GM18498 (cell line): ENCODE data around the gene MYMK.
"Not testable (repeated sequence)": the region's sequence is repeated elsewhere in the genome, so short reads cannot be mapped to it uniquely, and the experiment has no call there.

ENCODE experiments used
- ATAC-seq: cut with Tn5 transposase; IDR thresholded peaks from one replicate; pipeline ENCODE4 v1.9.1; 2021; ENCODE audit warnings: mild to moderate bottlenecking, moderate library complexity; ENCODE audit not compliant: unreplicated experiment

Gene MYMK, protein sequence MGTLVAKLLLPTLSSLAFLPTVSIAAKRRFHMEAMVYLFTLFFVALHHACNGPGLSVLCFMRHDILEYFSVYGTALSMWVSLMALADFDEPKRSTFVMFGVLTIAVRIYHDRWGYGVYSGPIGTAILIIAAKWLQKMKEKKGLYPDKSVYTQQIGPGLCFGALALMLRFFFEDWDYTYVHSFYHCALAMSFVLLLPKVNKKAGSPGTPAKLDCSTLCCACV

DNA sequence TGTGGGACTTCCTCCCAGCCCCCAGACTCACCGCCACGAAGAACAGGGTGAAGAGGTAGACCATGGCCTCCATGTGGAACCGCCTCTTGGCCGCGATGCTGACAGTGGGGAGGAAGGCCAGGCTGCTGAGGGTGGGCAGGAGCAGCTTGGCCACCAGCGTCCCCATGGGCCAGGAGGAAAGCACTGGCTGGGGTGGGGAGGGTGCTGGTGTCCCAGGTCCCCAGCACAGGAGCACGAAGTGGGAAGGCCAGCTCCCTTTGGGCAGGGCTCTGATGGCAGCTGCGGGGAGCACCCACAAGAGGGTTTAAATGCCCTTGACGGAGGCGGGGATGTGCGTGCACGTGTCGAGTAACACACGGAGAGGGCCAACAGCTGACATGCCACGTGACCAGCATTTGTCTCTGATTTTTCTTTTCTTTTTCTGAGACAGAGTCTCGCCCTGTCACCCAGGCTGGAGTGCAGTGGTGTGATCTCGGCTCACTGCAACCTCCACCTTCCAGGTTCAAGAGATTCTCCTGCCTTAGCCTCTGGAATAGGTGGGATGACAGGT lies at the start of gene MYMK:
TSS of gene MYMK (minus strand) at position 281 of the 550 bp plus-strand sequence. CDS start at position 166, 115 bp downstream.
- no peak for ATAC-seq

DNA sequence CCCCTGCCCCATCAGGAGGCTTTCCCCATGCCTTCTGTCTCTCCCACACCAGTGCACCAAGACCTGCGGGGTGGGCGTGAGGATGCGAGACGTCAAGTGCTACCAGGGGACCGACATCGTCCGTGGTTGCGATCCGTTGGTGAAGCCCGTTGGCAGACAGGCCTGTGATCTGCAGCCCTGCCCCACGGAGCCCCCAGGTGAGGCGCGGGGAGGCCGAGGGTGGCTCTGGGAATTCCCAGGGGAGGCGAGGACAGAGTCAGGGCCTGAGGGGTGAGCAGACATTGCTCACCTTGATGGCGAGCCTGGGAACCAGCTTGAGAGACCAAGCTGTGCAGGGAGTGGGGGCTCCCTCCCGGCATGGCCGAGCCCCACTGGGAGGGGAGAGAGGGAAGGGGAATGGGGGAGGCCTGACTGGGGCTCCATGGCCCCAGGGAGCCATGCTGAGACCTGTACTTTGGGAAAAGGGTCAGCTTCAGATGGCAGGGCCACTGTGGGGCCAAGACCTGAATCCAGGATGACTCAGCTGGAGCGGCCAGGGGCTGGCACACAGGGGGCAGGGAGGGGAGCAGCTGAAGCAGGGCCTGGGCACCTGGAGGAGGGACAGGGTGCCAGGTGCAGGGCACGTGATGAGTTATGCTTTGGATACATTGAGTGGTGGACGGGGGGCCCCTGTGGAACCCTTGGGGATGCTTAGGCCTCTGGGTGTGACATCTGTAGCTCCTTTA lies 49.2 kb upstream of the MYMK start:
- ATAC-seq, result no peak

DNA sequence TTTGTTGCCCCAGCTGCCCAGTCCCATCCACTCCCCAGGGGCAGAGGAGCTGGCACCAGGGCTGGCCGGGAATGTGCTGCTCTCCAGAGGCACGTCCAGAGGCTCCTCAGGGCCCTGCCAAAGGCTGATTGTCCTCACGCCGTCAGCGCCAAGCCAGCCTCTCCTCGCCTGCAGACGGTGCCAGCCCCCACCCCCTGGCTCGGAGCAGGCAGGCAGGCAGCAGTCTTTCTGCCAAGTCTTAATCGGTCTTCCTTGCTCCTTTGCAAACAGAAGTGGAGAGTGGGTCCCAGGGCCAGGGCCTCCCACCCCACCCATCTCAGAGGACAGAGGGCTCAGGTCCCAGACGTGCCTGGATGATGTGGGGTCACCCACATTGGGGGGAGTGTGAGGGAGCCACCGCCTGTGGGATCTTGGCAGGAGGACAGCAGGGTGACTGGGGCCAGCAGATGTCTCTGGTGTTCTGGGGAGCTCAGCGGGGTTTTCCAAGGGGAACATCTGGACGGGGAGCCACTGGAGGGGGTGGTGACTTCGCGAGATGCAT lies 48.1 kb upstream of the MYMK start:
- ATAC-seq, result no peak

DNA sequence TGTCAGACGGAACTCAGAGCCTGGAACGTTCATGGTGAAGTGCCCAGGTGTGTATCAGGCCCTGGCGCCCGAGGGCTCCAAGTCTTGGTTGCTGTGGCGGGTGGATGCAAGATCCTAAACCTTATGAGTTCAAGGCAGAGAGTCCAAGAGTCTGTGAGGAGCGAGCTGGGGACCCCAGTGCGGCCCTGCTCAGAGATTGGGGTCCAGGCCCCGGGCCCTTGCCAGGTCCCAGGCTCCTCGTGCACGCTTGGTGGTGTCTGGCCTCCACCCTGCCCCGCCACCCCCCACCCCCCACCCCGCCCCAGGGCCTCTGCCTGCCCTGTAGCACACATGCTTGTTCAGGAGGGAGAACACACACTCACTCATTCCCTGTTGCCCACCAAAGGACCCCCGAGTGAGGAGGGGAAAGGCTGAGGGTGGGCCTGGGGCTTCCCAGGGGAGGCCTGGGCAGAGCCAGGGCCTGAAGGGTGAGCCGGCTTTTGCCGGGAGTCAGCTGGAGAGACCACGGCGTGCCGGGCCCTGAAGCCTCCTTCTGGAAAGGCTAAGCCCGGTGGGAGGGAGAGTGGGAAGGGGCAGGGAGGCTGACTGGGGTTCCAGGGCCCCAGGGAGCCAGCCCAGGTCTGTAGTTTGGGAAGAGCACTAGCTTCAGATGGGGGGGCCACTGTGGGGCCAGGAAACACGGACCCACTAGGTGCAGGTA lies 47.3 kb upstream of the MYMK start:
- no peak for ATAC-seq

DNA sequence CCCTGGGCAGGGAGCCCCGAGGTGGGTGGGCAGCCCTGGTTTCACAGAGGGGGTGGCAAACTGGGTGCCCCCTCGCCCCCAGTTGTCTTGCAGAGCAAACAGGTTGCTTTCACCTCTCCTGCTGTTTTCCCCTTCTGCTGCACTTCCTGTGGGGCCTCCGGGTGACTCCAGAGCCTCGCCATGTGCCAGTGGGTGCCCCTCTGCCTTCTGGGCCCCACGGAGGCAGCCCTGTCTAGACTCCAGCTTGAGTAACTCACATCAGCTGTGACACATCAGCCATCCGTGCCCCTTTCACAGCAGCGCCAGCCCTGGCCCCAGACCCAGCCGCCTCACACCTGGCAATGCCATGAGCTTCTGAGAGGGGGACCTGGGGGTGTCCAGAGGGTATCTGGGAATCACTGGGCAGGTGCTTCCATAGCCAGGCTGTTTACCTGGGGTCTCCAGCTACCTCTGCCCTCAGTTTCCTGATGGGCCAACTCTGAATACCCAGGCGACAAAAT lies 46.7 kb upstream of the MYMK start:
- ATAC-seq, result no peak

DNA sequence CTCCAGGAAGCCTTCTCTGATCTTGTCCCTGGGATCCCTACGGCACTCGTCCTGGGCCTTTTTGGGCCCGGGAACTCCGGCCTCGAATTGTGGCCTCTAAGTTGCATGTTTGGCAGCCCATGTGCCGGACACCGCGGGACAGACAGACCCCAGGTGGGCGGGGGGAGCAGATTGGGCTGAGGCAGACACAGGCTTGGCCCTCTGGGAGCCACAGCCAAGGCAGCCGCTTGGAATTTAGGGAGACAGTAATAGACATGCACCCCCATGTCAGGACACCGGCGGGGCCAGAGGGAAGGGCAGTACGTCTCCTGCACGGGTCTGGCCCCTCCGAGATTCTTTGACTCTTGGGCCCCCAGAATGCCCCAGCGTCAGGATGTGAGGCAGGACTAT lies 45.9 kb upstream of the MYMK start:
- ATAC-seq, result no peak

DNA sequence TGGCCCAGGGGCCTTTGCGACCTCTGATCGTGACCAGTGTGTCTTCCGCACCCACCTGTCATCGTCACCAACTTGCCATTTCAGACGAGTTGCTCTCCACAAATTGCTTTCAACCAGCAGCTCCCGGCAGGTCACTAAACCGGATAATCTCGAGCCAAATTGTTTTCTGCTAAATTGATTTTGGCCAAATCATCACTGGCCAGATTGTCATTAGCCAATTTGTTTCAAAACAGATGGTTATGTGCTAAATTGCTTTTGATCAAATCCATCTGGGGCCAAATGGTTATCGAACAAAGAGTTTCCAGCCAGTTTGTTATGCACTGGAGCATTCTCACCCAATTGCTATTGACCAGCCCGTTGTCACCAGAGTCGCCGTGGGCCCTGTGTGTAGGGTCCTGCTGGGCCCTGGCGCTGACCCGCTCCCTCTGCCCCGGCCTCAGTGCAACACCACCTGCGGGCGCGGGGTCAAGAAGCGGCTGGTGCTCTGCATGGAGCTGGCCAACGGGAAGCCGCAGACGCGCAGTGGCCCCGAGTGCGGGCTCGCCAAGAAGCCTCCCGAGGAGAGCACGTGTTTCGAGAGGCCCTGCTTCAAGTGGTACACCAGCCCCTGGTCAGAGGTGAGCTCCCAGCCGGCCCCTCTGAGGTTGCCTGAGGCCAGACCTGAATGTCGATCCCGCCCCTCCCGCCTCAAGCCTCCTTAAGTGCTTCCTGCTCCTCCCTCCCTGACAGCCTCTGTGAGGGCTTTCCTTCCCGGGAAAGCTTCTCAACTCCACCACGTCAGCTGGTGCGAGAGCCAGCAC lies 45.3 kb upstream of the MYMK start:
- ATAC-seq, result no peak

DNA sequence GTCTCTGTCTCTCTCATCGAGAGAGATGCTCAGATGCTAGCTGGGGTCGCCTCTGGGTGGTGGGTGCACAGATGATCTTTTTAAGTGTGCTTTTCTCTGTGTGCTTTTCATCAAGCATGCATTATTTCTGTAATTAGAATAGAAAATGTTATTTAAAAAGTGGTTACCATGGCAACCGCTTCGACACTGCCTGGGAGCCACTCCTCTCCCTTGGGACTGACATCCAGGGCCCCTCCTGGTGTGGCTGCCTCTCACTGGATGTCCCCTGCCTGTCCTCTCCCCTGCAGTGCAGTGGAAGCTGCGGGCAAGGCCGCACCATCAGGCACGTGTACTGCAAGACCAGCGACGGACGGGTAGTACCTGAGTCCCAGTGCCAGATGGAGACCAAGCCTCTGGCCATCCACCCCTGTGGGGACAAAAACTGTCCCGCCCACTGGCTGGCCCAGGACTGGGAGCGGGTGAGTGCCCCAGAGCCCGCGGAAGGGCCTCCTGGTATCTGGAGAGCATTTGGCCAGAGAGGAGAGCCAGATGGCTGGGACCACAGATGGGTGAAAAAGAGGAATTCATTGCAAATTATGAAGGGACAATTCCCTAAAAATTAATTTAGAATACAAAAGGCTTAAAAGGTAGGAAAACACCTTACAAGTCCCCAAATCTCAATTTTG lies 44.5 kb upstream of the MYMK start:
- no peak for ATAC-seq

DNA sequence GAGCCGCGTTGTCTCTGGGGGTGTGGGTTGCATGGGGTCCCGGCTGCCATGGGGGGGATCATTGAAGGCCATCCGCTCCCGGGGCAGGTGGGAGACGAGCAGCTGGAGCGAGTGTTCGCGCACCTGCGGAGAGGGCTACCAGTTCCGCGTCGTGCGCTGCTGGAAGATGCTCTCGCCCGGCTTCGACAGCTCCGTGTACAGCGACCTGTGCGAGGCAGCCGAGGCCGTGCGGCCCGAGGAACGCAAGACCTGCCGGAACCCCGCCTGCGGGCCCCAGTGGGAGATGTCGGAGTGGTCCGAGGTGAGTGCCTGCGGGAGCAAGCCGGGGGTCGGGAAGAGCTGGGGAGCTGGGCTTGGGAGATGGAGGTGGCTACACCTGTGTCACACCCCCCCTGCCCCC lies 43.4 kb upstream of the MYMK start:
- no peak for ATAC-seq

DNA sequence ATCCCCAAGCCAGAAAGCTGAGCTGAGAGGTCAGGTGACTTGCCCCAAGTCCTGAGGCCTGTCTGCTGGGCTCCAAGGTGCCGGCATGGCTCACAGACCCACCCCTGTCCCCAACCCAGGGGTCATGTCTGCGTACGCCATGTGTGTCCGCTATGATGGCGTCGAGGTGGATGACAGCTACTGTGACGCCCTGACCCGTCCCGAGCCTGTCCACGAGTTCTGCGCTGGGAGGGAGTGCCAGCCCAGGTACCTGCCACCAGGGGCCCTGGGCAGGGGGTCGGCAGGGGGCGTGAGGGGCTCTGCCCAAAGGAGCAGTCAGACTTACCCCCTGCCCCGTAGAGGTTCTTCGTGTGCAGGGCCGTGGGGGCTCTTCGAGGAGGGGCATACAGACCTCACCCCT lies 42.1 kb upstream of the MYMK start:
- ATAC-seq, result no peak

DNA sequence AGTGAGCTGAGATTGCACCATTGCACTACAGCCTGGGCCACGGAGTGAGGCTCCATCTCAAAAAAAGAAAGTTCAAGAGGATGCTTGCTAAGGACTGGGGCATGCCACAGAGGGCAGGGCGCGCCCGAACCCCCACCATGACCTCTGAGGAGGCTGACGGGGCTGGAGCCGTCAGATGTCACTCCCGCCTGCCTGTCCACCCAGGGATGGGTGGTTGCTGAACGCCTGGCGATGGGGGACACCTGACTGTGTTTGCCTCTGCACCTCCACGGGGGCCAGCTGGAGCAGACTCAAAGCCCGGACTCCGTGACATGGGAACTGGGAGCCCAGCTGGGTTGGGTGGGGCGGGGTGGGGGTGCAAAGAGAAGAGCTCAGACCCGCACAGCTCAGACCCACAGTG lies 41.6 kb upstream of the MYMK start:
- no peak for ATAC-seq

DNA sequence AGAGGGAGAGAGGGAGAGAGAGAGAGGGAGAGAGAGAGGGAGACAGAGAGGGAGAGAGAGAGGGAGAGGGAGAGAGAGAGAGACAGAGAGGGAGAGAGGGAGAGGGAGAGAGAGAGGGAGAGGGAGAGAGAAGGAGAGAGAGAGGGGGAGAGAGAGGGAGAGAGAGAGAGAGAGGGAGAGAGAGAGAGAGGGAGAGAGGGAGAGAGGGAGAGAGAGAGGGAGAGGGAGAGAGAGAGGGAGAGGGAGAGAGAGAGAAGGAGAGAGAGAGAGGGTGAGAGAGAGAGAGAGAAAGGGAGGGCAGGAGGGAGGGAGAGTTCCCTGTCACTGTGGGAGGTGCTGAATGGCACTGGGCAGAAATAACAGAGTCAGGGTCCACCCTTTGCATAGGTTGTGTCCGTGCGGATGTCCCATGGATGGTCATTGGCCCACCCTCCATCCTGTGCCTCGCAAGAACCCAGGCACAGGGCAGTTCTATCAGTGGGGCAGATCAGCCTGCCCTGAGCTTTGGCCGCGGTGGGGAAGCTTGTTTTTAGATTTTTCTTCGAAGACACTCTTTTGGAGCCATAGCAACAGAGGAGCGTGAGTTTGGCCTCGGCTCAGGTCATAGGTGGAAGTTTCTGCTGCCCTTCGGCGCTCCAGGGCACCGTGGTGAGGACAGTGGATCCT lies 39.8 kb upstream of the MYMK start:
- ATAC-seq, result no peak

DNA sequence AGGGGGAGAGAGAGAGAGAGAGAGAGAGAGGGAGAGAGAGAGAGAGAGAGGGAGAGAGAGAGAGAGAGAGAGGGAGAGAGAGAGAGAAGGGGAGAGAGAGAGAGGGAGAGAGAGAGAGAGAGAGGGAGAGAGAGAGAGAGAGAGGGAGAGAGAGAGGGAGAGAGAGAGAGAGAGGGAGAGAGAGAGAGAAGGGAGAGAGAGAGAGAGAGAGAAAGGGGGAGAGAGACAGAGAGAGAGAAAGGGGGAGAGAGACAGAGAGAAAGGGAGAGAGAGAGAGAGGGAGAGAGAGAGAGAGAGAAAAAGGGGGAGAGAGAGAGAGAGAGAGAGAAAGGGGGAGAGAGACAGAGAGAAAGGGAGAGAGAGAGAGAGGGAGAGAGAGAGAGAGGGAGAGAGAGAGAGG lies 39.1 kb upstream of the MYMK start:
- not testable (repeated sequence) for ATAC-seq

DNA sequence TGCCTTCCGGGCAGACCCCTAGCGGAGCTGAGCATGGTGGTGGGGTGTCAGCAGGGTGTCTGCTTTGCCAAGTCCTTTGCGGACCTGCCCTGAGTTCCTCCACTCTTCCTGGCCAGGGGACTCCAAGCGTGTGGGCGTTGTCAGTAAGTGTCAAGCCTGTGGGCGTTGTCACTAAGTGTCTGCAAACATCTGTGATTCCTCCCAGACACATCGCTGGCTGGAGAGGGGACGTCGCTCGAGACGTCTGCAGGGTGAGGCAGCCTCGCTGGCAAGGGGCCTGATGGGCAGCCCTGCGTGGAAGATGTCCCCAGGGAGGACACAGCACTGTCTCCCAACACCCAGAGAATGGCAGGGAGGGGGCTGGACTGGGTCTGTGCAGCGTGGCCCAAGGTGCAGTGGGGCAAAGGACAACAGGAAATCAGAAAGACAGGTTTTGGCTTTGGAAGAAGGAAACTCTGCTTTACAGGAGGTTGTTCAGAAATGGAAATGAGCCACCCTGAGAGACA lies 38.6 kb upstream of the MYMK start:
- no peak for ATAC-seq

DNA sequence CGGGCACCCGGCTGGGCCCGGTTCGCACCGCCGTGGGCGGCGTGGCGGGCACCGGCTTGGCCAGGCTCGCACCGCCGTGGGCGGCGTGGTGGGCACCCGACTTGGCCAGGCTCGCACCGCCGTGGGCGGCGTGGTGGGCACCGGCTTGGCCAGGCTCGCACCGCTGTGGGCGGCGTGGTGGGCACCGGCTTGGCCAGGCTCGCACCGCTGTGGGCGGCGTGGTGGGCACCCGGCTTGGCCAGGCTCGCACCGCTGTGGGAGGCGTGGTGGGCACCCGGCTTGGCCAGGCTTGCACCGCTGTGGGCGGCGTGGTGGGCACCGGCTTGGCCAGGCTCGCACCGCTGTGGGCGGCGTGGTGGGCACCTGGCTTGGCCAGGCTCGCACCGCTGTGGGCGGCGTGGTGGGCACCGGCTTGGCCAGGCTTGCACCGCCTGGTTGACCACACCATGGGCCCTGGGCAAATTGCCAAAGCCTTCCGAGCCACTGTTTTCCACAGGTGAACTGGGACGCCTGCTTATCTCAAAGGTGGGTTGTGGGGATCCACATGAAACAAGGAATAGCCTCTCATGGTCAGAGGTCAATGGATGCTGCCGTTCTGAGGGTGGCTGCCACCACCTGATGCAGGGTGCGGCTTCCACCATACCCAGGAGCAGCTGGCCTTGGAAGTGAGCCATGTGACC lies 38.0 kb upstream of the MYMK start:
- ATAC-seq, result no peak

DNA sequence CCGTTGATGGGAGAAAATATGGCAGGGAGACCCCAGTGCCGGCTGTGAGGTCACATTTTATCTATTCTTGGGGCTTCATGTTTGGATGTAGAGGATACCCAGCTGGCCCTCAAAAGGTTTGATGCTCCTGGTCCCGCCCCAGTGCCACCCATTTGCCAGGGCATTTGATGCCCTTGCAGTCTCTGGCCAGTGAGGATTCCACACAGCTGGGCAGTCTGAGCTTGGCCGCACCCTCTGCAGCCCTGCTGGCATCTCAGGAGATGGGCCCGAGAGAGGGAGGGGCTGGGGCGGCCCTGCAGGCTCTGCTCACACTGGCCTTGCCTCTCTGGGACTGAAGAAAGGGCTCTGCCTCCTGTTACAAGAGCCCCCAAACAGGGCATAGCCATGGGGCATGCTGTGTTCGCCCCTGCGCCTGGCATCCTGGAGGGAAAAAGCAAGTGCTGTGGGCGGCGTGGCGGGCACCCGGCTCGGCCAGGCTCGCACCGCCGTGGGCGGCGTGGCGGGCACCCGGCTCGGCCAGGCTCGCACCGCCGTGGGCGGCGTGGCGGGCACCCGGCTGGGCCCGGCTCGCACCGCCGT lies 37.3 kb upstream of the MYMK start:
- no peak for ATAC-seq

DNA sequence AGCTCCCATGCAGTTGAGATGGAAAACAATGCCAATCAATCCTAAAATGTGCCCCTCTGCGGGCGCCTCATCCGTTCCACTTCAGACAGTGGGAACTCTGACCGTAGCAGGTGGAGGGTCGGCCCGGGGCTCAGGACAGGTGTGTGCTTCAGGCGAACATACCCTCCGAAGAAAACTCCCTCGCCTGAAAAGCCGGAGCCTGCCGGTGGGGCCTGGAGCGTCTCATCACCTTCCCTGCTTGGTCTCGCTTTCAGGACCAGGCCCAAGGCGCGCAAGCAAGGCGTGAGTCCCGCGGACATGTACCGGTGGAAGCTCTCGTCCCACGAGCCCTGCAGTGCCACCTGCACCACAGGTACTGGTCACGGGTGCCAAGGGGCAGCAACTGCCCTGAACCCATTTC lies 36.2 kb upstream of the MYMK start:
- ATAC-seq, result no peak

DNA sequence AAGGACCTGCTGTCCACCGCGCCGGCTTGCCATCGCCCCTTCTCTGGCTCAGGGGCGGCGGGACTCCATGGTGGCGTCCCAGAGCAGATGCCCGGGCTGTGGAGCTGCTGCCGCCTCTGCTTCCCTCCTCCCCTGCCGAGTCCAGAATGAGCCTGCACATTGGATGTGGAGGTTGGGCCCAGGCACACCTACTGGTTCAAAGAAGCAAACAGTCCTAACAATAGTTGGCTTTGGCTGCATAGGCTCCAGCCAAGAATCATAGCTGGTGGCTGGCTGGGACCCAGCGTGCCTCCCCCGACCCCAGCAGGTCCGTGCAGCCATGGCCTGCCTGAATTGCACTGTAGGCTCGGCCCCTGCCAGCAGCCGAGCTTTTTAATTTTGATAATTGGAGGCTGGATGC lies 35.6 kb upstream of the MYMK start:
- ATAC-seq, result no peak
